Karpas-422 (cell line): ENCODE results near the gene OGFRL1. TPM values are rescaled to one million over a fixed set of nuclear protein-coding genes. Genes with fewer than 3 reads are reported as not detected.

Experiments used
- DNase-seq: peaks from one replicate; pipeline ENCODE4 v3.0.0-alpha.2; 2015
- H2AFZ ChIP-seq: fragments of 200-600 bp; sonication (generic); 2 replicates; pipeline ENCODE4 v1.6.1; 2014; ENCODE audit warnings: antibody characterized with exemption, low read length, mixed read lengths
- H3K27ac ChIP-seq: fragments of 200-600 bp; sonication (generic); 2 replicates; pipeline ENCODE4 v1.5.1; 2014; ENCODE audit warnings: mild to moderate bottlenecking, low read length, moderate library complexity
- H3K27me3 ChIP-seq: fragments of 200-600 bp; sonication (generic); 2 replicates; pipeline ENCODE4 v1.6.1; 2014; ENCODE audit warnings: low read length, mixed read lengths
- H3K36me3 ChIP-seq: fragments of 200-600 bp; sonication (generic); 2 replicates; pipeline ENCODE4 v1.6.1; 2014; ENCODE audit warnings: low read length, mixed read lengths; ENCODE audit not compliant: insufficient read depth
- H3K4me1 ChIP-seq: fragments of 200-600 bp; sonication (generic); 2 replicates; pipeline ENCODE4 v1.6.1; 2014; ENCODE audit warnings: mild to moderate bottlenecking, low read length, mixed read lengths
- H3K4me2 ChIP-seq: fragments of 200-600 bp; sonication (generic); 2 replicates; pipeline ENCODE4 v1.6.1; 2014; ENCODE audit warnings: low read length, low read depth, mild to moderate bottlenecking; ENCODE audit not compliant: poor library complexity, severe bottlenecking
- H3K4me3 ChIP-seq: fragments of 200-600 bp; sonication (generic); 2 replicates; pipeline ENCODE4 v1.5.1; 2014; ENCODE audit warnings: mild to moderate bottlenecking, antibody characterized with exemption, low read length, mixed read lengths
- H3K79me2 ChIP-seq: fragments of 200-600 bp; sonication (generic); 2 replicates; pipeline ENCODE4 v1.6.1; 2014; ENCODE audit warnings: mild to moderate bottlenecking, low read length, mixed read lengths
- H3K9ac ChIP-seq: fragments of 200-600 bp; sonication (generic); 2 replicates; pipeline ENCODE4 v1.6.0; 2014; ENCODE audit warnings: low read length
- H3K9me2 ChIP-seq: fragments of 200-600 bp; sonication (generic), shearing (Covaris generic); replicated peaks from 2 replicates; pipeline ENCODE4 v1.6.0; 2014; ENCODE audit warnings: mild to moderate bottlenecking, low read length, moderate library complexity; ENCODE audit not compliant: insufficient read depth
- H3K9me3 ChIP-seq: fragments of 300-700, 200-600 bp; sonication (generic); 2 replicates; pipeline ENCODE4 v1.6.1; 2014; ENCODE audit warnings: low read length, mixed read lengths
- H4K20me1 ChIP-seq: fragments of 200-600 bp; sonication (generic); 2 replicates; pipeline ENCODE4 v1.6.1; 2014; ENCODE audit warnings: mild to moderate bottlenecking, antibody characterized with exemption, low read length, low read depth; ENCODE audit not compliant: insufficient read depth
- total RNA-seq: library from RNA; depleted of rRNA; stranded (reverse); fragments of >200 nt; shearing (Covaris generic); gene quantifications from 2 replicates; pipeline ENCODE4 v1.2.3, GENCODE V29; 2014; ENCODE audit warnings: low replicate concordance

Gene OGFRL1
- total RNA-seq, 1 experiment from 2014 or later, result 59.9 TPM

DNA sequence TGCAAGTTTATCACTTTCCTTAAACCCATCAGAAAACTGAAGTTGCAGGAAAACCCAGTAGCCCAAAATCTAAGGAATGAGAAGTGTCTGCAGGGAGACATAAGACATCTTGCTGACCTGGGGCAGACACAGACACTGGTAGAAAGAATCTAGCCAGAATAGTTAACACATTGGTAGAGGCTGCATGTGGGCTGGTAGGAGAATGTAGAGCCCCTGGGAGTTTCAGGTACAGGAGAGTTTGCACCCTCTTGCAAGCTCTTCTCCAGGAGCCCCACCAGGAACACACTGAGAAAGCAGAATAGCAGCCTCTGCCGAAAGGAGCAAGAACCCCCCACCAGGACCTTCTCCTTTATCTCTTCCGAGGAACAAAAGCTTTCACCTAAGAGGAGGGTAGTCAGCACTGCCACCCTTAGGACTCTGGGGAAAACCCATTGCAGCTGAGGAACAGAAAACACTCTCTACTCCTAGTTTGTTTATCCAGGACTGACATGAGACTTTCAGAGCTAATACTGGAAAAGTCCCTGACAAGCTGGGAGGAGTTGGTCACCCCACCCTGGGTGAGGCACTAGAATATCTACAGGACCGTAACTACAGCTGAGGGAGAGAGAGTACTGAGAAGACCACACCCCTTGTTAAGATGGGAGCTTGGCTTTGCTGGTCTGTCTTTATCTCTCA lies 10.5 kb upstream of the OGFRL1 start:
- H3K9me2 ChIP-seq, result no peaks in the 10 kb centered on the region
- H3K79me2 ChIP-seq, result no peaks in the 10 kb centered on the region
- no peak overlapping the region for H3K4me2 ChIP-seq
- no peaks in the 10 kb centered on the region for H3K27me3 ChIP-seq
- H3K36me3 ChIP-seq, result no peaks in the 10 kb centered on the region
- DNase-seq, result no peak
- peaks cover 49% of the 10 kb centered on the region for H3K4me1 ChIP-seq
- H3K27ac ChIP-seq, result no peak overlapping the region
- no peak overlapping the region for H3K4me3 ChIP-seq
- H3K9me3 ChIP-seq, result no peaks in the 10 kb centered on the region
- no peaks in the 10 kb centered on the region for H4K20me1 ChIP-seq
- H2AFZ ChIP-seq, result no peak overlapping the region
- H3K9ac ChIP-seq, result no peak overlapping the region

DNA sequence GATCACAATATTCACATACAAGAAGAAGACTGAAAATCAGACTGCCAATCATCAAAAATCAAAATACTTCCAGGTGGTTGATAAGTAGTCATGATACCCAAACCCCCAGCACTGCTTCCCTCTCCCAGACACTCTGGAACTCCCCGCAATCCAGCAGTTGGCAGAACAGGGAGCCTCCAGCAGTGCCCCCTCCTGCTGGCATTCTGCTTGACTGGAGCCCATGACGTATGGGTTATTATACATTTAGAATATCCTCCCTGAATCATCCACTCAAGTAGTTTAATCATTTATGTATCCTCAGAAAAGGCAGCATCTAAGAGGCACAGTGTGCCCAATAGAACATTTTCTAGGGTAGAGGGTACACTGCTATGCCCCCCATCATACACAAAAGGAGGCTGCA lies 9.3 kb upstream of the OGFRL1 start:
- Histone ChIP-seq H3K9me3 (no peaks in the 10 kb centered on the region), H3K4me2 (peak overlapping the region; percentile 67), H3K9me2 (no peaks in the 10 kb centered on the region), H3K27ac (peak overlapping the region; percentile 65; the same call in 1 of the 2 replicates), H3K4me1 (peaks cover 60% of the 10 kb centered on the region), H3K36me3 (no peaks in the 10 kb centered on the region), H4K20me1 (no peaks in the 10 kb centered on the region), H3K79me2 (no peaks in the 10 kb centered on the region), H2AFZ (peak overlapping the region; percentile 3; the same call in 1 of the 2 replicates), H3K27me3 (no peaks in the 10 kb centered on the region), H3K9ac (peak overlapping the region; percentile 26; the same call in 1 of the 2 replicates), H3K4me3 (peak overlapping the region; percentile 32; the same call in 1 of the 2 replicates)
- DNase-seq, result no peak

DNA sequence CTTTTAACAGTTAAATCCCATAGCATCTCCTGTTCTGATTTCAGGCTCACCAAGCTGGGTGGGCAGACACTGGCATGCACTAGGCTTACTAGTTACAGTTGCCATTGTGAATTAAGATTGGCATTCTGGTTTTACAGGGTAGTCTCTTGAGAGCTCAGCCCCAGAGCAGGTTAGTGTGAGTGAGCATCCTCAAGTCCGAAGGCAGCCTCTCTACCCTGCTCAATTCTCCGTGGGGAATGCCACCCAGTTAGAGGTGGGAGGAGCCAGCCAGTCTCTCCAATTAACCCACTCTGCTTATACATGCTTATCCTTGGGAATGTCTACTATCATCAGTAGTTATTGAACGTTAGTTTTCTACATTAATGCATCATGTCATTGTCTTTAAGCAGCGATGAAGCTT lies 8.9 kb upstream of the OGFRL1 start:
- Histone ChIP-seq H3K4me1 (peaks cover 64% of the 10 kb centered on the region), H3K27ac (peak overlapping the region; percentile 65), H3K9ac (peak overlapping the region; percentile 26), H3K79me2 (no peaks in the 10 kb centered on the region), H2AFZ (peak overlapping the region; percentile 3; the same call in 1 of the 2 replicates), H3K4me3 (peak overlapping the region; percentile 32; the same call in 1 of the 2 replicates), H3K9me3 (no peaks in the 10 kb centered on the region), H3K4me2 (peak overlapping the region; percentile 67), H3K9me2 (no peaks in the 10 kb centered on the region), H4K20me1 (no peaks in the 10 kb centered on the region), H3K36me3 (no peaks in the 10 kb centered on the region), H3K27me3 (no peaks in the 10 kb centered on the region)
- peak; percentile 47 for DNase-seq

DNA sequence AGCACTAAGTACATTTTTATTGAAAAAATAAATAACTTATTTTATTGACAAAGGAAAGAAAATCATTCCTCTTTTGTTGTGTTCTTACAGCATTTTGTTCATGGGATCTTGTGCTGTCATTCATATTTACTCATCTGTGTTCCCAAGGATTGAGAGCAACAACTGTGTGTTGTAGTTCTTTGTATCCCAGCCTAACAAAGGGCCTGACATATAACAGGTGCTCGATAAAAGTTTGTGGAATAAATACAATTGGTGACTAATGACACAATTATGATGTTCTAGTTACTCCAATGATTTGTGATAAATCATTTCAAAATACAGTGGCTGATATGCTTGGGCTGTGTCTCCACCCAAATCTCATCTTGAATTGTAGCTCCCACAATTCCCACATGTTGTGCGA lies 7.9 kb upstream of the OGFRL1 start:
- no peaks in the 10 kb centered on the region for H3K79me2 ChIP-seq
- peaks cover 72% of the 10 kb centered on the region for H3K4me1 ChIP-seq

DNA sequence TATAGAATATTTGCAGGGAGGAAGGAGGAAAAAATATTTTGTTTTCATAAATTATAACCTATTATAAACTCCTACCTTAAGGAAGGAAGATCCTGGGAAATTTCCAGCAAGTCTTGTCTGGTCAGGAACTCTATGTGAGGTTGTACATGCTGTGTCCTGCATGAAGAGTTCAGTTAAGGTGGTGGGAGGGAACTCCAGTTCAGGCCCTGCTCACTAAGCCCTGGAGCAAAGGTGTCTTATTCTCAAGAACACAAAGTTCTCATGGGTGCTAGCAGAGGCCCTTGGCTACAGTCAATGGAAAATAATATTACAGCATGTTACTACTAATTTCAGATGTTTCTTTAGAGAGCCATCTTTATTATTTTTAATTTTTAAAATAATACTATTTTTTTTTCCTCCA lies 3.8 kb upstream of the OGFRL1 start:
- Histone ChIP-seq H3K4me2 (peak overlapping the region; percentile 37), H3K9ac (0 out of 2 replicates have a peak overlapping the region, but pooled peaks have one; percentile 1), H3K9me2 (no peaks in the 10 kb centered on the region), H3K27ac (peak overlapping the region; percentile 99), H3K9me3 (no peaks in the 10 kb centered on the region), H3K27me3 (no peaks in the 10 kb centered on the region), H4K20me1 (no peaks in the 10 kb centered on the region), H3K79me2 (peaks cover 8% of the 10 kb centered on the region), H3K36me3 (no peaks in the 10 kb centered on the region), H3K4me1 (peaks cover 71% of the 10 kb centered on the region), H2AFZ (peak overlapping the region; percentile 77), H3K4me3 (no peak overlapping the region)
- DNase-seq, result peak; percentile 54

More for the DNA sequence above, 7.9 kb upstream of the OGFRL1 start:
- Histone ChIP-seq H3K36me3 (no peaks in the 10 kb centered on the region), H4K20me1 (no peaks in the 10 kb centered on the region), H3K9me3 (no peaks in the 10 kb centered on the region), H3K27me3 (no peaks in the 10 kb centered on the region), H3K27ac (peak overlapping the region; percentile 65), H3K4me3 (peak overlapping the region; percentile 32), H2AFZ (peak overlapping the region; percentile 55; the same call in 1 of the 2 replicates), H3K9me2 (no peaks in the 10 kb centered on the region), H3K9ac (no peak overlapping the region), H3K4me2 (peak overlapping the region; percentile 67)
- no peak for DNase-seq

DNA sequence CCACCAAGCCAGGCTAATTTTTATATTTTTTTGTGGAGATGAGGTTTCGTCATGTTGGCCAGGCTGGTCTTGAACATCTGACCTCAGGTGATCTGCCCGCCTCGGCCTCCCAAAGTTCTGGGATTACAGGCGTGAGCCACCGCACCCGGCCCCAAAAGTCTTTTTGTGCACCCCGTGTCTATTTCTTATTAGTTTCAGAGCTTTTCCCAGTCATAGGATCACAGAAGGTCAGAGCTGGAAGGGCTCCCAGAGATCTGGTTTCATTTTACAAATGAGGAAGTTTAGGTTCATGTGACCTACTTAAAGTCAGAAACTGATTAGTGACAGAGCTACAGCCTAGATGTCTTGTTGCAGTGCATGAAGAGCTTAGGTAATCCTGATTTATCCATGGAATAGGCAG lies 1.6 kb upstream of the OGFRL1 start:
- no peaks in the 10 kb centered on the region for H3K9me2 ChIP-seq
- peak; percentile 80 for DNase-seq
- peak overlapping the region; percentile 91 for H3K4me2 ChIP-seq
- H3K27me3 ChIP-seq, result no peaks in the 10 kb centered on the region
- H4K20me1 ChIP-seq, result peaks cover 8% of the 10 kb centered on the region; the same call in 1 of the 2 replicates
- H3K4me3 ChIP-seq, result peak overlapping the region; percentile 72
- peaks cover 67% of the 10 kb centered on the region for H3K4me1 ChIP-seq
- H2AFZ ChIP-seq, result no peak overlapping the region
- H3K36me3 ChIP-seq, result peaks cover 4% of the 10 kb centered on the region; the same call in 1 of the 2 replicates
- H3K9ac ChIP-seq, result peak overlapping the region; percentile 87
- peak overlapping the region; percentile 99 for H3K27ac ChIP-seq
- peaks cover 30% of the 10 kb centered on the region for H3K79me2 ChIP-seq
- no peaks in the 10 kb centered on the region for H3K9me3 ChIP-seq

DNA sequence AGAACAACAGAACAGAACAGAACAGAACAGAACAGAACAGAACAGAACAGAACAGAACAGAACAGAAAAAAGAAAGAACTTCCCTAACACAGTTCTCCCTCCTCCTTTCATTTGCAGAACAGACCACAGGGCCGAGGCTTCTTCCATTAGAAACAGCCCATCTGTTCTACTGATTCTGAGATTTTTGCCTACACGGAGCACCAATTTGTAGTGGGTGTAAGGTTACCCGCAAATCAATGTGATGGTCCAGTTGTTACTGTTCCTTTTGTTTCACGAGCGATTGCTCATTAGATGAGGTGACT lies 734 bp upstream of the OGFRL1 start:
- no peak overlapping the region for H2AFZ ChIP-seq
- no peaks in the 10 kb centered on the region for H3K9me2 ChIP-seq
- peaks cover 39% of the 10 kb centered on the region for H3K79me2 ChIP-seq
- peak overlapping the region; percentile 87 for H3K9ac ChIP-seq
- H3K9me3 ChIP-seq, result no peaks in the 10 kb centered on the region
- H3K4me1 ChIP-seq, result peaks cover 65% of the 10 kb centered on the region
- peaks cover 12% of the 10 kb centered on the region; the same call in 1 of the 2 replicates for H3K36me3 ChIP-seq
- H3K4me2 ChIP-seq, result peak overlapping the region; percentile 91
- no peak for DNase-seq
- no peaks in the 10 kb centered on the region for H3K27me3 ChIP-seq
- H3K4me3 ChIP-seq, result peak overlapping the region; percentile 72
- peak overlapping the region; percentile 99 for H3K27ac ChIP-seq
- H4K20me1 ChIP-seq, result peaks cover 14% of the 10 kb centered on the region; the same call in 1 of the 2 replicates

DNA sequence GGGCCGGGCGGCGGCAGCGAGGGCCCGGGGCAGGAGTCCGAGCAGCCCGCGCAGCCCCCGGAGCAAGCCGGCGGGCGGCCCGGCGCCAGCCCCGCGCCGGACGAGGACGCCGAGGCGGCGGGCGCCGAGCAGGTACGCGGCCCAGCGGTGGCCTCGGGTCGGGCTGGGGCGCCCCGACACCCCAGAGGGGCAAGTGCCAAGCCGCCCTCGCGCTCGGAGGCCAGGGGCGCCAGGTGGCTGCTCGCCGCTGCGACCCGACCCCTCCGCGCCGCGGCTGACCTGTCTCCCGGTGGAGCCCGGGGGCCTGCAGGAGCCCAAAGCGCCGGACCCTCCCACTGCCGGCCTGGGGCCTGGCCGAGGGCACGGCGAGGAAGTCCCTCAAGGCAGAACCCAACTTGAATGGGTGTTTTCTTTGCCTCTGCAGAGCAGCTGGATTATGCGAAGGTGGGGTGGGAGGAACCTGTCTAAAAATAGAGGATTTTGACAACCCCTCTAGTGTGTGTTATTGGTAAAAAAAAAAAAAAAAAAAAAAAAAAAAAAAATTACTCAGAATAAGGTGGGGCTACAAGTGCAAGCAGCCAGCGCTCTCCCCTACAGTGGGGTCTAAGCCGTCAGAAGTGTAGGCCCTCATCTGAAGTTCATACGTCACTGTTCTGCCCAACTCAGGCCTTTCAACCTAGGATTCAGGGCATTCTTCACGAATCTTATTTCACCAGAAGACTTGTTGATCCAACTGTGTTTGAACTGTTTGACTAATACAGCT lies 609 bp downstream of the OGFRL1 start:
- Histone ChIP-seq H2AFZ (no peak overlapping the region), H3K4me3 (peak overlapping the region; percentile 72)

More for the DNA sequence above, 609 bp downstream of the OGFRL1 start:
- DNase-seq, result peak; percentile 85
- H3K9me3 ChIP-seq, result no peaks in the 10 kb centered on the region
- H3K4me1 ChIP-seq, result peaks cover 53% of the 10 kb centered on the region
- peaks cover 14% of the 10 kb centered on the region; the same call in 1 of the 2 replicates for H4K20me1 ChIP-seq
- H3K9ac ChIP-seq, result peak overlapping the region; percentile 92
- H3K4me2 ChIP-seq, result peak overlapping the region; percentile 74
- peaks cover 25% of the 10 kb centered on the region for H3K36me3 ChIP-seq
- no peaks in the 10 kb centered on the region for H3K9me2 ChIP-seq
- H3K79me2 ChIP-seq, result peaks cover 52% of the 10 kb centered on the region
- H3K27ac ChIP-seq, result peak overlapping the region; percentile 99
- H3K27me3 ChIP-seq, result no peaks in the 10 kb centered on the region
